T-cell (primary cell): Measurements from ENCODE around the gene DLG2. TPM values are rescaled to one million over a fixed set of nuclear protein-coding genes. Genes with fewer than 3 reads are reported as not detected.
"Not testable (repeated sequence)": the region's sequence is repeated elsewhere in the genome, so short reads cannot be mapped to it uniquely, and the experiment has no call there.

Source experiments
- ATAC-seq, 4 experiments: fragments of 200-7000 bp in 3 of 4; fragments of 150-1000 bp in 1 of 4; cut with Tn5 transposase; replicated peaks in 1 of 4; 1 replicate in 3 of 4; 2 replicates in 1 of 4; pipeline ENCODE4 v1.10.0; 2021; ENCODE audit warnings: moderate library complexity in 3 of 4, mild to moderate bottlenecking in 2 of 4, moderate number of reproducible peaks in 1 of 4
- CTCF ChIA-PET, 2 donors: fragments of 300-600 bp; sonication (Branson Sonifier 250); formaldehyde crosslinking; loops; one replicate each; lab custom pipeline; 2022; ENCODE audit warnings: antibody characterized with exemption in 2 of 2; lab: Charles Lee
- POLR2A ChIA-PET, 2 donors: fragments of 300-600 bp; sonication (Branson Sonifier 250); formaldehyde crosslinking; loops; one replicate each; lab custom pipeline; 2022; ENCODE audit warnings: antibody characterized with exemption in 2 of 2; lab: Charles Lee
- DNase-seq, 35 experiments: peaks; one replicate each; pipeline versions ENCODE4 v3.0.0 to v3.0.0-alpha.2; 2013 to 2023
- H3K27ac ChIP-seq: one replicate; pipeline ENCODE4 v1.5.1; 2013; ENCODE audit warnings: low read length
- H3K27me3 ChIP-seq, 2 experiments: replicated peaks in 1 of 2; 1 replicate in 1 of 2; 2 replicates in 1 of 2; pipeline versions ENCODE4 v1.6.1 to v1.7.0; 2013; ENCODE audit warnings: low read length in 1 of 2, mixed read lengths in 1 of 2; ENCODE audit not compliant: control insufficient read depth in 2 of 2, insufficient read depth in 2 of 2; ENCODE audit errors: extremely low read depth in 1 of 2
- H3K36me3 ChIP-seq, 2 donors: 1 replicate in 1 of 2; 2 replicates in 1 of 2; pipeline versions ENCODE4 v1.6.1 to v1.7.0; 2013; ENCODE audit warnings: low read length in 1 of 2; ENCODE audit not compliant: control insufficient read depth in 2 of 2, insufficient read depth in 1 of 2; ENCODE audit errors: extremely low read depth in 1 of 2
- H3K4me1 ChIP-seq, 2 experiments: 1 replicate in 1 of 2; 2 replicates in 1 of 2; pipeline versions ENCODE4 v1.6.1 to v1.7.0; 2013; ENCODE audit warnings: low read length in 2 of 2, mixed read lengths in 1 of 2; ENCODE audit not compliant: insufficient read depth in 2 of 2, control insufficient read depth in 1 of 2; ENCODE audit errors: extremely low read depth in 1 of 2
- H3K4me3 ChIP-seq, 2 donors: 1 replicate in 1 of 2; 2 replicates in 1 of 2; pipeline versions ENCODE4 v1.5.1 to v1.7.0; 2013; ENCODE audit warnings: mild to moderate bottlenecking in 2 of 2, low read length in 1 of 2, moderate library complexity in 1 of 2; ENCODE audit not compliant: control insufficient read depth in 1 of 2; ENCODE audit errors: extremely low read depth in 1 of 2
- H3K9me3 ChIP-seq: 2 replicates; pipeline ENCODE4 v1.7.0; 2013
- H3K27ac Mint-ChIP-seq, 2 donors: one replicate each; pipeline ENCODE4 v1.8.0; 2020 to 2021; ENCODE audit warnings: mild to moderate bottlenecking in 2 of 2, mixed read lengths in 2 of 2
- H3K27me3 Mint-ChIP-seq, 2 donors: one replicate each; pipeline ENCODE4 v1.8.0; 2021 to 2022; ENCODE audit warnings: mixed read lengths in 2 of 2
- H3K36me3 Mint-ChIP-seq: one replicate; pipeline ENCODE4 v1.8.0; 2021; ENCODE audit warnings: mixed read lengths
- H3K4me1 Mint-ChIP-seq, 3 donors: one replicate each; pipeline ENCODE4 v1.8.0; 2020 to 2022; ENCODE audit warnings: mixed read lengths in 3 of 3, mild to moderate bottlenecking in 1 of 3
- H3K4me3 Mint-ChIP-seq, 3 donors: one replicate each; pipeline ENCODE4 v1.8.0; 2020 to 2022; ENCODE audit warnings: mild to moderate bottlenecking in 3 of 3, mixed read lengths in 3 of 3, moderate library complexity in 3 of 3
- H3K9me3 Mint-ChIP-seq, 3 donors: one replicate each; pipeline ENCODE4 v1.8.0; 2020 to 2022; ENCODE audit warnings: mixed read lengths in 3 of 3
- WGBS: methylation state at CpG from one replicate; pipeline ENCODE4 v1.1.5; 2013; ENCODE audit warnings: missing lambda C conversion rate; ENCODE audit not compliant: insufficient coverage; 5-methylcytosine and 5-hydroxymethylcytosine counted together
- total RNA-seq, 35 experiments: library from RNA in 6 of 35; stranded (reverse) in 6 of 35; fragments of 120-200 nt in 1 of 35; gene quantifications; one replicate each; pipeline versions ENCODE4 v1.2.1 to v1.2.4 and lab custom pipeline; 2013 to 2026

DLG2 gene
- total RNA-seq, 5 donors from 2014 or later (not counting 1 experiment from before 2014, with no cell fraction given) = 2.3 to 4.1 (median 2.9) TPM

GRCh38 chr11:83449338-83449913 is 2177.7 kb downstream of the DLG2 start:
- Mint-ChIP-seq H3K9me3 (no peaks in the 10 kb centered on the region), H3K27ac (no peak overlapping the region), H3K27me3 (peaks cover 0 to 2% of the 10 kb centered on the region in 2 donors), H3K36me3 (no peaks in the 10 kb centered on the region), H3K4me3 (no peak overlapping the region), H3K4me1 (no peaks in the 10 kb centered on the region)
- no peaks in the 10 kb centered on the region for H3K4me1 ChIP-seq
- H3K9me3 ChIP-seq = no peaks in the 10 kb centered on the region
- no peaks in the 10 kb centered on the region for H3K27me3 ChIP-seq
- ATAC-seq = no peak
- no peak for DNase-seq
- H3K36me3 ChIP-seq = no peaks in the 10 kb centered on the region
- H3K4me3 ChIP-seq = no peak overlapping the region
- CTCF ChIA-PET = no interaction called here
- H3K27ac ChIP-seq = no peak overlapping the region
- POLR2A ChIA-PET = no interaction called here
- no CpG with 5 or more reads among the region's 4 CpGs for WGBS

GRCh38 chr11:83448686-83449085 is 2178.5 kb downstream of the DLG2 start:
- 85% methylated on average over 2 of the region's 2 CpGs for WGBS
- ATAC-seq = no peak
- H3K36me3 ChIP-seq = no peaks in the 10 kb centered on the region
- Mint-ChIP-seq H3K9me3 (no peaks in the 10 kb centered on the region), H3K27ac (no peak overlapping the region), H3K27me3 (peaks cover 0 to 2% of the 10 kb centered on the region in 2 donors), H3K36me3 (no peaks in the 10 kb centered on the region), H3K4me3 (no peak overlapping the region), H3K4me1 (no peaks in the 10 kb centered on the region)
- ChIA-PET POLR2A (no interaction called here), CTCF (no interaction called here)
- no peaks in the 10 kb centered on the region for H3K4me1 ChIP-seq
- no peaks in the 10 kb centered on the region for H3K9me3 ChIP-seq
- H3K27me3 ChIP-seq = no peaks in the 10 kb centered on the region
- DNase-seq = no peak
- no peak overlapping the region for H3K27ac ChIP-seq
- H3K4me3 ChIP-seq = no peak overlapping the region

DNA sequence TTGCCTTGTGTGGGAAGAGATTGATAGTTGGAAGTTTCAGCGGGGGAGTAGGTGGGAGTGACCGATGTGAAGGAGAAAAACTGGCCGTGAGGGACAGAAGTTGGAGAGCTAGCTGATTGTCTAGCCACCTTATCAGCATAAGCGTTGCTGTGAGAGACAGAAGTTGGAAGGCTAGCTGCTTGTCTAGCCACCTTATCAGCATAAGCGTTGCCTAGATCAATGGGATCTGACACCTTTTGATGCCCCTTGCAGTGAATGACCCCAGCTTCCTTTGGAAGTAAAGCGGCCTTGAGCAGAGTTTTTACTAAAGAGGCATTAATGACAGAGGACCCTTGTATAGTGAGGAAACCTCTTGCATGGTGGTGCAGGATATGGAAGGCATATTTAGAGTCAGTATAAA is 2183.3 kb downstream of the DLG2 start:
- H3K27me3 Mint-ChIP-seq, H3K27ac ChIP-seq, H3K4me1 ChIP-seq, H3K9me3 Mint-ChIP-seq, CTCF ChIA-PET, H3K4me3 Mint-ChIP-seq, H3K4me3 ChIP-seq, H3K27ac Mint-ChIP-seq, H3K36me3 ChIP-seq, DNase-seq, POLR2A ChIA-PET, H3K27me3 ChIP-seq, H3K4me1 Mint-ChIP-seq, H3K36me3 Mint-ChIP-seq, ATAC-seq, H3K9me3 ChIP-seq: not testable (repeated sequence)
- 84% methylated on average over 6 of the region's 6 CpGs for WGBS

DNA sequence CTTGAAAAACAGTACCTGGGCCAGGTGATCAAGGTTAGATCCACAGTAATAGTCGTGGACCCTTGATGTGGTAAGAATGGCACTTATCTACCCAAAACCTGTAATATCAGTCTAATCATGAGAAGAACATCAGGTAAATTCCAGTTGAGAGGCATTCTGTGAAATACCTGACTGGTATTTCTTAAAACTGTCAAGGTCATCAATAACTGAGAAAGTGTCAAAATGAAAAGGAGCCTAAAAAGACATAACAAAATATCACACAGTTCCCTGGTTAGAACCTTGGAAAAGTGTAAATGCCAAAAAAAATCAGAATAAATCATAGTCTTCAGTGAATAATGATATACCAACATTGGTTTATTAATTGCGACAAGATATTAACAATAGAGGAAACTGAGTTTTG is 2185.5 kb downstream of the DLG2 start:
- WGBS = no CpG with 5 or more reads among the region's 2 CpGs
- no peak overlapping the region for H3K4me3 ChIP-seq
- Mint-ChIP-seq H3K9me3 (no peaks in the 10 kb centered on the region), H3K27me3 (peaks cover 0 to 11% of the 10 kb centered on the region in 2 donors), H3K27ac (no peak overlapping the region), H3K36me3 (no peaks in the 10 kb centered on the region), H3K4me3 (no peak overlapping the region), H3K4me1 (no peaks in the 10 kb centered on the region)
- H3K27ac ChIP-seq = no peak overlapping the region
- DNase-seq = no peak
- H3K36me3 ChIP-seq = no peaks in the 10 kb centered on the region
- no peaks in the 10 kb centered on the region for H3K4me1 ChIP-seq
- ATAC-seq = no peak
- ChIA-PET CTCF (no interaction called here), POLR2A (interaction anchor here in 1 of 2 donors (0.5 kb wide), 1 partner anchor 1895 kb away, joined by 3 read pairs; no protein-coding TSS in a partner anchor)
- peaks cover 0 to 6% of the 10 kb centered on the region in 2 experiments for H3K27me3 ChIP-seq
- no peaks in the 10 kb centered on the region for H3K9me3 ChIP-seq

DNA sequence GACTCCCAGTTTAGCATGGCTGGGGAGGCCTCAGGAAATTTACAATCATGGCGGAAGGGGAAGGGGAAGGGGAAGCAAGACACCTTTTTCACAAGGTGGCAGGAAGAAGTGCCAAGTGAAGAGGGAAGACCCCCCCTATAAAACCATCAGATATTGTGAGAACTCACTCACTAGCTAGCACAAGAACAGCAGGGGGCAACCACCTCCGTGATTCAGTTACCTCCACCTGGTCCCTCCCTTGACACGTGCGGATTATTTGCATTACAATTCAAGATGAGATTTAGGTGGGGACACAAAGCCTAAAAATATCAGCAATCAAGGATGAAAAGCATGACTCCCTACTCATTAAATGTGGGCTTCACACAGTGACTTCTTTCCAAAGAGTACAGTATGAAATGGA is 2186.0 kb downstream of the DLG2 start:
- Mint-ChIP-seq H3K9me3 (no peaks in the 10 kb centered on the region), H3K27ac (no peak overlapping the region), H3K4me3 (no peak overlapping the region), H3K4me1 (no peaks in the 10 kb centered on the region), H3K36me3 (no peaks in the 10 kb centered on the region), H3K27me3 (peaks cover 0 to 11% of the 10 kb centered on the region in 2 donors)
- Histone ChIP-seq H3K9me3 (no peaks in the 10 kb centered on the region), H3K4me1 (no peaks in the 10 kb centered on the region), H3K36me3 (no peaks in the 10 kb centered on the region), H3K27ac (no peak overlapping the region), H3K4me3 (no peak overlapping the region), H3K27me3 (peaks cover 0 to 6% of the 10 kb centered on the region in 2 experiments)
- DNase-seq = no peak
- CTCF ChIA-PET = no interaction called here
- no peak for ATAC-seq
- WGBS = no CpG with 5 or more reads among the region's 4 CpGs
- POLR2A ChIA-PET = interaction anchor here in 1 of 2 donors (0.5 kb wide), 1 partner anchor 1895 kb away, joined by 3 read pairs; no protein-coding TSS in a partner anchor

GRCh38 chr11:83438438-83438837 is 2188.7 kb downstream of the DLG2 start:
- WGBS = 0% methylated on average over 1 of the region's 2 CpGs
- H3K4me1 ChIP-seq = no peaks in the 10 kb centered on the region
- H3K27me3 ChIP-seq = peaks cover 0 to 9% of the 10 kb centered on the region in 2 experiments
- Mint-ChIP-seq H3K9me3 (no peaks in the 10 kb centered on the region), H3K36me3 (no peaks in the 10 kb centered on the region), H3K4me1 (no peaks in the 10 kb centered on the region), H3K4me3 (no peak overlapping the region), H3K27ac (no peak overlapping the region), H3K27me3 (peaks cover 0 to 11% of the 10 kb centered on the region in 2 donors)
- H3K4me3 ChIP-seq = no peak overlapping the region
- no peak overlapping the region for H3K27ac ChIP-seq
- H3K9me3 ChIP-seq = no peaks in the 10 kb centered on the region
- H3K36me3 ChIP-seq = no peaks in the 10 kb centered on the region
- DNase-seq (no peak), ATAC-seq (no peak)
- ChIA-PET POLR2A (no interaction called here), CTCF (no interaction called here)
